Measurements from ENCODE around the gene IQCB1. TPM values are rescaled to one million over a fixed set of nuclear protein-coding genes. Genes with fewer than 3 reads are reported as not detected.

The IQCB1 gene
- total and polyA plus RNA-seq, 10 of the 15 experiments (the other 5 are each of a cell fraction or from before 2014, with no cell fraction given): 36.0 to 69.4 (median 48.9) TPM

DNA sequence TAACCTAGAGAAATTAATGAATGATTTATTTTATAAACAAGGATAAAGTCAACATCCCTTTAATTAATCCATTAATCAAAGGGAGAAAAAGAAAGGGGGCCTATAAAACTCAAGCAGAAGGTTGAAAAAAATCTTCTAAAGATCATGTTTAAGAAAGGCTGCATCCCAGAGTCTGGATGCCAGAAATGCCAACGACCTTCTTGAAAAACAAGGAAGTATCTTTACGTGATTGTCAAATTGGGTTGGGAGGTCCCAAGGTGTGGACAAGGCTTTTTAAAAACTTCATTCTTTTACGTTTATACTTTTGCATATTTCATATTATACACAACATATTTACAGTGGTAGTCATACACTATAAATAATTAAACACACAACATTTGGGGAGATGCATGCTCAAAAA, 86.9 kb downstream of the IQCB1 start:
- intact Hi-C loops (cut with micrococcal nuclease; ENCODE audit: unreplicated experiment): loop anchor here (2.0 to 5.0 kb wide), 3 partner anchors 87 to 201 kb away; partner anchors contain the start of genes EAF2, HCLS1, IQCB1 and POLQ
- H3K9me3 ChIP-seq (replicated peaks; ENCODE audit: control insufficient read depth, insufficient read depth, low read length): no peaks in the 10 kb centered on the region
- ChIA-PET SMC1A (ENCODE audit: uncharacterized antibody, unreplicated experiment) (interaction anchor here (0.7 to 1.5 kb wide), 10 partner anchors 9 to 201 kb away, joined by 3 to 6 read pairs (median 3); partner anchors contain the start of gene HCLS1), CTCF (interaction anchor here (1.6 to 2.0 kb wide), 2 partner anchors 12 to 14 kb away, joined by 3 to 4 read pairs; no protein-coding TSS in a partner anchor), POLR2A (interaction anchor here (0.9 to 2.9 kb wide), 8 partner anchors 11 to 318 kb away, joined by 3 to 8 read pairs (median 3); partner anchors contain the start of genes EAF2 and IQCB1), RAD21 (ENCODE audit: unreplicated experiment) (interaction anchor here (0.6 to 1.8 kb wide), 5 partner anchors 10 to 87 kb away, joined by 3 to 5 read pairs (median 4); partner anchors contain the start of gene HCLS1)
- DNase-seq (ENCODE audit: low read depth, low spot score) (no peak), ATAC-seq (no peak), FAIRE-seq (no peak)
- H3K4me3 ChIP-seq: peak overlapping the region; percentile 91
- H3K79me2 ChIP-seq (ENCODE audit: control insufficient read depth, insufficient read depth, low read length): peaks cover 39% of the 10 kb centered on the region
- H3K9ac ChIP-seq (ENCODE audit: control insufficient read depth, insufficient read depth, low read length): no peak overlapping the region
- H3K4me2 ChIP-seq (ENCODE audit: control insufficient read depth, insufficient read depth): peak overlapping the region; percentile 88
- H3K36me3 ChIP-seq (ENCODE audit: control insufficient read depth in 2 of 2, insufficient read depth in 2 of 2, low read length in 1 of 2): no peaks in the 10 kb centered on the region
- H3K27ac ChIP-seq (ENCODE audit: control insufficient read depth, insufficient read depth): no peak overlapping the region
- in situ Hi-C loops (cut with MboI): no loop called here
- WGBS (ENCODE audit: insufficient coverage, insufficient replicate concordance, low lambda C conversion rate, missing lambda C conversion rate): 47% methylated on average over 3 of the region's 3 CpGs
- H3K27me3 ChIP-seq (replicated peaks in 1 of 2; ENCODE audit: control insufficient read depth in 2 of 2, insufficient read depth in 2 of 2, low read length in 1 of 2): no peaks in the 10 kb centered on the region
- no TSS peak for BruUV-seq (replicated peaks)
- TF ChIP-seq ZNF274 (IDR thresholded peaks at IDR 0.05; ENCODE audit: insufficient read depth, insufficient read length): no peak
- no peak for TF ChIP-seq CBX5 (IDR thresholded peaks at IDR 0.05; ENCODE audit: low read depth)
- TF ChIP-seq STAT1 (conservative IDR thresholded peaks at IDR 0.05): no peak
- no peak for TF ChIP-seq SIN3A (IDR thresholded peaks at IDR 0.05; ENCODE audit: low read depth, low read length)
- no peak for TF ChIP-seq MYB (IDR thresholded peaks at IDR 0.05; ENCODE audit: borderline replicate concordance, low read depth, low read length)
- no peak for TF ChIP-seq EZH2 (IDR thresholded peaks at IDR 0.05; ENCODE audit: borderline replicate concordance, control insufficient read depth, low read depth, low read length)
- TF ChIP-seq, protein P1, sequence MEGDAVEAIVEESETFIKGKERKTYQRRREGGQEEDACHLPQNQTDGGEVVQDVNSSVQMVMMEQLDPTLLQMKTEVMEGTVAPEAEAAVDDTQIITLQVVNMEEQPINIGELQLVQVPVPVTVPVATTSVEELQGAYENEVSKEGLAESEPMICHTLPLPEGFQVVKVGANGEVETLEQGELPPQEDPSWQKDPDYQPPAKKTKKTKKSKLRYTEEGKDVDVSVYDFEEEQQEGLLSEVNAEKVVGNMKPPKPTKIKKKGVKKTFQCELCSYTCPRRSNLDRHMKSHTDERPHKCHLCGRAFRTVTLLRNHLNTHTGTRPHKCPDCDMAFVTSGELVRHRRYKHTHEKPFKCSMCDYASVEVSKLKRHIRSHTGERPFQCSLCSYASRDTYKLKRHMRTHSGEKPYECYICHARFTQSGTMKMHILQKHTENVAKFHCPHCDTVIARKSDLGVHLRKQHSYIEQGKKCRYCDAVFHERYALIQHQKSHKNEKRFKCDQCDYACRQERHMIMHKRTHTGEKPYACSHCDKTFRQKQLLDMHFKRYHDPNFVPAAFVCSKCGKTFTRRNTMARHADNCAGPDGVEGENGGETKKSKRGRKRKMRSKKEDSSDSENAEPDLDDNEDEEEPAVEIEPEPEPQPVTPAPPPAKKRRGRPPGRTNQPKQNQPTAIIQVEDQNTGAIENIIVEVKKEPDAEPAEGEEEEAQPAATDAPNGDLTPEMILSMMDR (IDR thresholded peaks at IDR 0.05 in 2 of 3, conservative IDR thresholded peaks at IDR 0.05 in 1 of 3; ENCODE audit: control insufficient read depth in 2 of 3, extremely low read depth in 1 of 3, insufficient read depth in 1 of 3, low read depth in 3 of 3, low read length in 3 of 3): no peak
- no peak for TF ChIP-seq NR2C1 (IDR thresholded peaks at IDR 0.05)
- no peak for TF ChIP-seq ETV6 (conservative IDR thresholded peaks at IDR 0.05 in 1 of 2, IDR thresholded peaks at IDR 0.05 in 1 of 2; ENCODE audit: borderline replicate concordance in 1 of 2, low read depth in 1 of 2)
- TF ChIP-seq, protein P2, sequence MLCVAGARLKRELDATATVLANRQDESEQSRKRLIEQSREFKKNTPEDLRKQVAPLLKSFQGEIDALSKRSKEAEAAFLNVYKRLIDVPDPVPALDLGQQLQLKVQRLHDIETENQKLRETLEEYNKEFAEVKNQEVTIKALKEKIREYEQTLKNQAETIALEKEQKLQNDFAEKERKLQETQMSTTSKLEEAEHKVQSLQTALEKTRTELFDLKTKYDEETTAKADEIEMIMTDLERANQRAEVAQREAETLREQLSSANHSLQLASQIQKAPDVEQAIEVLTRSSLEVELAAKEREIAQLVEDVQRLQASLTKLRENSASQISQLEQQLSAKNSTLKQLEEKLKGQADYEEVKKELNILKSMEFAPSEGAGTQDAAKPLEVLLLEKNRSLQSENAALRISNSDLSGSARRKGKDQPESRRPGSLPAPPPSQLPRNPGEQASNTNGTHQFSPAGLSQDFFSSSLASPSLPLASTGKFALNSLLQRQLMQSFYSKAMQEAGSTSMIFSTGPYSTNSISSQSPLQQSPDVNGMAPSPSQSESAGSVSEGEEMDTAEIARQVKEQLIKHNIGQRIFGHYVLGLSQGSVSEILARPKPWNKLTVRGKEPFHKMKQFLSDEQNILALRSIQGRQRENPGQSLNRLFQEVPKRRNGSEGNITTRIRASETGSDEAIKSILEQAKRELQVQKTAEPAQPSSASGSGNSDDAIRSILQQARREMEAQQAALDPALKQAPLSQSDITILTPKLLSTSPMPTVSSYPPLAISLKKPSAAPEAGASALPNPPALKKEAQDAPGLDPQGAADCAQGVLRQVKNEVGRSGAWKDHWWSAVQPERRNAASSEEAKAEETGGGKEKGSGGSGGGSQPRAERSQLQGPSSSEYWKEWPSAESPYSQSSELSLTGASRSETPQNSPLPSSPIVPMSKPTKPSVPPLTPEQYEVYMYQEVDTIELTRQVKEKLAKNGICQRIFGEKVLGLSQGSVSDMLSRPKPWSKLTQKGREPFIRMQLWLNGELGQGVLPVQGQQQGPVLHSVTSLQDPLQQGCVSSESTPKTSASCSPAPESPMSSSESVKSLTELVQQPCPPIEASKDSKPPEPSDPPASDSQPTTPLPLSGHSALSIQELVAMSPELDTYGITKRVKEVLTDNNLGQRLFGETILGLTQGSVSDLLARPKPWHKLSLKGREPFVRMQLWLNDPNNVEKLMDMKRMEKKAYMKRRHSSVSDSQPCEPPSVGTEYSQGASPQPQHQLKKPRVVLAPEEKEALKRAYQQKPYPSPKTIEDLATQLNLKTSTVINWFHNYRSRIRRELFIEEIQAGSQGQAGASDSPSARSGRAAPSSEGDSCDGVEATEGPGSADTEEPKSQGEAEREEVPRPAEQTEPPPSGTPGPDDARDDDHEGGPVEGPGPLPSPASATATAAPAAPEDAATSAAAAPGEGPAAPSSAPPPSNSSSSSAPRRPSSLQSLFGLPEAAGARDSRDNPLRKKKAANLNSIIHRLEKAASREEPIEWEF (IDR thresholded peaks at IDR 0.05; ENCODE audit: insufficient replicate concordance, low read depth, low read length): no peak
- TF ChIP-seq PML (IDR thresholded peaks at IDR 0.05; ENCODE audit: low read length): no peak
- TF ChIP-seq RAD51 (IDR thresholded peaks at IDR 0.05): no peak
- TF ChIP-seq, protein P3, sequence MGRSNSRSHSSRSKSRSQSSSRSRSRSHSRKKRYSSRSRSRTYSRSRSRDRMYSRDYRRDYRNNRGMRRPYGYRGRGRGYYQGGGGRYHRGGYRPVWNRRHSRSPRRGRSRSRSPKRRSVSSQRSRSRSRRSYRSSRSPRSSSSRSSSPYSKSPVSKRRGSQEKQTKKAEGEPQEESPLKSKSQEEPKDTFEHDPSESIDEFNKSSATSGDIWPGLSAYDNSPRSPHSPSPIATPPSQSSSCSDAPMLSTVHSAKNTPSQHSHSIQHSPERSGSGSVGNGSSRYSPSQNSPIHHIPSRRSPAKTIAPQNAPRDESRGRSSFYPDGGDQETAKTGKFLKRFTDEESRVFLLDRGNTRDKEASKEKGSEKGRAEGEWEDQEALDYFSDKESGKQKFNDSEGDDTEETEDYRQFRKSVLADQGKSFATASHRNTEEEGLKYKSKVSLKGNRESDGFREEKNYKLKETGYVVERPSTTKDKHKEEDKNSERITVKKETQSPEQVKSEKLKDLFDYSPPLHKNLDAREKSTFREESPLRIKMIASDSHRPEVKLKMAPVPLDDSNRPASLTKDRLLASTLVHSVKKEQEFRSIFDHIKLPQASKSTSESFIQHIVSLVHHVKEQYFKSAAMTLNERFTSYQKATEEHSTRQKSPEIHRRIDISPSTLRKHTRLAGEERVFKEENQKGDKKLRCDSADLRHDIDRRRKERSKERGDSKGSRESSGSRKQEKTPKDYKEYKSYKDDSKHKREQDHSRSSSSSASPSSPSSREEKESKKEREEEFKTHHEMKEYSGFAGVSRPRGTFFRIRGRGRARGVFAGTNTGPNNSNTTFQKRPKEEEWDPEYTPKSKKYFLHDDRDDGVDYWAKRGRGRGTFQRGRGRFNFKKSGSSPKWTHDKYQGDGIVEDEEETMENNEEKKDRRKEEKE (IDR thresholded peaks at IDR 0.05): no peak
- TF ChIP-seq CHD4 (IDR thresholded peaks at IDR 0.05): no peak
- no peaks in the 10 kb centered on the region for H3K4me1 ChIP-seq (ENCODE audit: control insufficient read depth, insufficient read depth, low read length)
- H2AFZ ChIP-seq (ENCODE audit: control insufficient read depth, low read depth, low read length): no peak overlapping the region
- H4K20me1 ChIP-seq (ENCODE audit: control insufficient read depth, insufficient read depth): no peaks in the 10 kb centered on the region

All from GM12878 (cell line).